Measurements from ENCODE around the gene DSCAML1. TPM values are rescaled to one million over a fixed set of nuclear protein-coding genes. Genes with fewer than 3 reads are reported as not detected.

DSCAML1 gene
- total and polyA plus RNA-seq, 7 experiments from 2014 or later = 0.17 to 1.3 (median 0.60) TPM; not detected in 2

DNA sequence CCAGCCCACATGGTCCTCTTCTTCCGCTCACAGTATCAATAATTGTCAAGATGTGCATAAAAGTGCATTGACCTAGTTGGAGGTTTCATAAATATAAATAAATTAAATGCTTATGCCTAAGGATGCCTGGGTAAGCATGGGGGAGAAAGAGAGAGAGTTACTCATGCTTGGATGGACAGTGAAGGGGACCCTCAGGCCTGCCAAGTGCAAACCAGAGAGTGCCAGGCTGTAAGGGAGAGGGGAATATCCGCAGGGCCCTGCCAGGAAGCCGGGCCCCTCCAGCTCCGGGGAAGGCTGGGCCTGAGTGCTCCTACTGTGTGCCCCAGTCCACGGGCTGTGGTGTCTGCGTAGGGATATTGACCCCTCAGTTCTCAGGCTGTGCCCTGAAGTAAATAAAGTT is 214.6 kb downstream of the DSCAML1 start:
- H3K4me1 ChIP-seq (ENCODE audit: control insufficient read depth in 2 of 2, insufficient read depth in 2 of 2, low read length in 2 of 2) = no peaks in the 10 kb centered on the region
- H3K27me3 ChIP-seq (ENCODE audit: control insufficient read depth in 2 of 2, insufficient read depth in 2 of 2, low read length in 2 of 2) = no peaks in the 10 kb centered on the region
- Mint-ChIP-seq H3K4me1 (peaks cover 0 to 3% (median 0%) of the 10 kb centered on the region in 7 donors), H3K4me3 (no peak overlapping the region), H3K36me3 (no peaks in the 10 kb centered on the region), H3K27ac (no peak overlapping the region), H3K27me3 (peaks cover 6 to 20% (median 10%) of the 10 kb centered on the region in 5 donors), H3K9me3 (no peaks in the 10 kb centered on the region)
- ATAC-seq = no peak
- intact Hi-C loops (cut with micrococcal nuclease) = no loop called here
- POLR2A ChIA-PET = no interaction called here
- H3K9me3 ChIP-seq (ENCODE audit: control insufficient read depth in 2 of 3, low read length in 3 of 3) = no peaks in the 10 kb centered on the region
- H3K27ac ChIP-seq (ENCODE audit: low read depth, low read length) = no peak overlapping the region
- no peak overlapping the region for H3K4me3 ChIP-seq (ENCODE audit: low read length)
- CTCF ChIA-PET = no interaction called here
- DNase-seq = no peak
- H3K36me3 ChIP-seq (ENCODE audit: control insufficient read depth in 2 of 3, insufficient read depth in 3 of 3, low read length in 3 of 3) = no peaks in the 10 kb centered on the region

DNA sequence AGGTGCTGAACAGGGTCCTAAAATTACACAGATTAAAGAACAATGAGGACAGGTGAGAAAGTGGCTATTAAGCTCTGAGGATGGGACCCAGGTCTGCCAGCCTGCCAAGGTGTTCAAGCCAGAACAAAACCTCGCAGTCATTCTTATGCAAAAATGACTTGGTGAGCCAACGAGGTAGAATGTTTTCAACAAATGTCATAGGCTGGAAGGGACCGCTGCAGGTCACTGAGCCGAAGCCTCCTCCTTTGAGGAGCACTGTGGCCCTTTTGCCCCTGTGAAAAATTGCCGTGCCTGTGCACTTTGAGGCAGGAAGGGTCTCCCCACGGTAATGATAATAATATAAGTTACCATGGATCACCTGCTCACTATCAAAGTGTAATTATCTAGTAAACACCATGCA is 216.2 kb downstream of the DSCAML1 start:
- ATAC-seq (no peak), DNase-seq (no peak)
- peaks cover 0 to 3% (median 0%) of the 10 kb centered on the region in 7 donors for H3K4me1 Mint-ChIP-seq
- no peak overlapping the region for H3K27ac Mint-ChIP-seq
- peaks cover 0 to 3% of the 10 kb centered on the region in 2 donors for H3K27me3 ChIP-seq (ENCODE audit: control insufficient read depth in 2 of 2, insufficient read depth in 2 of 2, low read length in 2 of 2)
- intact Hi-C loops (cut with micrococcal nuclease) = no loop called here
- no peaks in the 10 kb centered on the region for H3K9me3 ChIP-seq (ENCODE audit: control insufficient read depth in 2 of 3, low read length in 3 of 3)
- H3K4me3 ChIP-seq (ENCODE audit: low read length) = no peak overlapping the region
- H3K27ac ChIP-seq (ENCODE audit: low read depth, low read length) = no peak overlapping the region
- H3K4me3 Mint-ChIP-seq = no peak overlapping the region
- no peaks in the 10 kb centered on the region for H3K36me3 ChIP-seq (ENCODE audit: control insufficient read depth in 2 of 3, insufficient read depth in 3 of 3, low read length in 3 of 3)
- no peaks in the 10 kb centered on the region for H3K9me3 Mint-ChIP-seq
- no peaks in the 10 kb centered on the region for H3K4me1 ChIP-seq (ENCODE audit: control insufficient read depth in 2 of 2, insufficient read depth in 2 of 2, low read length in 2 of 2)
- H3K27me3 Mint-ChIP-seq = peaks cover 6 to 20% (median 10%) of the 10 kb centered on the region in 5 donors
- H3K36me3 Mint-ChIP-seq = no peaks in the 10 kb centered on the region
- ChIA-PET POLR2A (no interaction called here), CTCF (no interaction called here)

DNA sequence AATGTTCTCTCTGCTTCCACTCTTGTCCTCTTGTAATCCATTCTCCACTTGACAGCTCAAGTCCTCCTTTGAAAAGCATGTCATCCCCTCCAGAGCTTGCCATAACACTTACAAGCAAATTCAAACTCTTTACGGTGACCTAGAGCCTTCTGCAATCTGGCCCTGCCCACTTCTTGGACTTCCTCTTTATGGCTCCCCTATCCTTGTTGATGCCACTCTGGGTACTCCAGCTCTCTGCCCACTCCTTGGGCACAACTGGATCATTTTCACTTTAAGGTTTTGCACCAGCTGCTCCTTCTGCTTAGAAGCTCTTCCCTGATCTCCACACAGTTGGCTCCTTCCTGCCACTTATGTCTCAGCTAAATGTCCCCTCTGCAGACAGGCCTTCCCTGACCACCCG is 217.9 kb downstream of the DSCAML1 start:
- peaks cover 0 to 3% (median 0%) of the 10 kb centered on the region in 7 donors for H3K4me1 Mint-ChIP-seq
- POLR2A ChIA-PET = no interaction called here
- Histone ChIP-seq H3K27me3 (ENCODE audit: control insufficient read depth in 2 of 2, insufficient read depth in 2 of 2, low read length in 2 of 2) (peaks cover 0 to 3% of the 10 kb centered on the region in 2 donors), H3K9me3 (ENCODE audit: control insufficient read depth in 2 of 3, low read length in 3 of 3) (no peaks in the 10 kb centered on the region), H3K27ac (ENCODE audit: low read depth, low read length) (no peak overlapping the region), H3K4me3 (ENCODE audit: low read length) (no peak overlapping the region), H3K36me3 (ENCODE audit: control insufficient read depth in 2 of 3, insufficient read depth in 3 of 3, low read length in 3 of 3) (no peaks in the 10 kb centered on the region), H3K4me1 (ENCODE audit: control insufficient read depth in 2 of 2, insufficient read depth in 2 of 2, low read length in 2 of 2) (no peaks in the 10 kb centered on the region)
- DNase-seq (no peak), ATAC-seq (peak; percentile 36)
- no peak overlapping the region for H3K4me3 Mint-ChIP-seq
- intact Hi-C loops (cut with micrococcal nuclease) = no loop called here
- H3K27me3 Mint-ChIP-seq = peaks cover 6 to 20% (median 10%) of the 10 kb centered on the region in 5 donors
- CTCF ChIA-PET = no interaction called here
- no peak overlapping the region for H3K27ac Mint-ChIP-seq
- no peaks in the 10 kb centered on the region for H3K9me3 Mint-ChIP-seq
- H3K36me3 Mint-ChIP-seq = no peaks in the 10 kb centered on the region

DNA sequence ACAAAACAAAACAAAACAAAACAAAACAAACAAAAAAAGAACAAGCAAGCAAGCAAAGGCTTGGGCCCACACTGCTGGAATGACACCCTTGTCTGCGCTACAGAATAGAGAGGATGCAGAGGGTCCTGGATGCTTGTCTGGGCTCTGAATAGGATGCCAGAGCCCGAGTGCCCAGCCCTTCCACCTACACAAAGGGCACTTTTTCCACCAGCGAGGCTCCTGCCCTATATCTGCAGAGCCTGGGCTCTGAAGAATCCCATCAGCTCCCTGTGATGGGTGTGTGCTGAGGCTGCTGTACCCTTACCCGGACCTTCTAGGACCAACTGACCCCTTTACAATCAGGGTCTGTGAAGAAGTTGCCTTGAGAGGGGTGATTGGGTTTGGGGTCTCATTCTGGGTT is 221.2 kb downstream of the DSCAML1 start:
- Mint-ChIP-seq H3K4me1 (peaks cover 0 to 3% (median 0%) of the 10 kb centered on the region in 7 donors), H3K9me3 (no peaks in the 10 kb centered on the region), H3K27me3 (peaks cover 0 to 16% (median 10%) of the 10 kb centered on the region in 5 donors), H3K4me3 (no peak overlapping the region), H3K27ac (no peak overlapping the region), H3K36me3 (no peaks in the 10 kb centered on the region)
- DNase-seq (no peak), ATAC-seq (no peak)
- no peak overlapping the region for H3K27ac ChIP-seq (ENCODE audit: low read depth, low read length)
- no peaks in the 10 kb centered on the region for H3K9me3 ChIP-seq (ENCODE audit: control insufficient read depth in 2 of 3, low read length in 3 of 3)
- ChIA-PET POLR2A (no interaction called here), CTCF (no interaction called here)
- no peaks in the 10 kb centered on the region for H3K36me3 ChIP-seq (ENCODE audit: control insufficient read depth in 2 of 3, insufficient read depth in 3 of 3, low read length in 3 of 3)
- H3K4me1 ChIP-seq (ENCODE audit: control insufficient read depth in 2 of 2, insufficient read depth in 2 of 2, low read length in 2 of 2) = no peaks in the 10 kb centered on the region
- no peak overlapping the region for H3K4me3 ChIP-seq (ENCODE audit: low read length)
- intact Hi-C loops (cut with micrococcal nuclease) = no loop called here
- peaks cover 0 to 3% of the 10 kb centered on the region in 2 donors for H3K27me3 ChIP-seq (ENCODE audit: control insufficient read depth in 2 of 2, insufficient read depth in 2 of 2, low read length in 2 of 2)

DNA sequence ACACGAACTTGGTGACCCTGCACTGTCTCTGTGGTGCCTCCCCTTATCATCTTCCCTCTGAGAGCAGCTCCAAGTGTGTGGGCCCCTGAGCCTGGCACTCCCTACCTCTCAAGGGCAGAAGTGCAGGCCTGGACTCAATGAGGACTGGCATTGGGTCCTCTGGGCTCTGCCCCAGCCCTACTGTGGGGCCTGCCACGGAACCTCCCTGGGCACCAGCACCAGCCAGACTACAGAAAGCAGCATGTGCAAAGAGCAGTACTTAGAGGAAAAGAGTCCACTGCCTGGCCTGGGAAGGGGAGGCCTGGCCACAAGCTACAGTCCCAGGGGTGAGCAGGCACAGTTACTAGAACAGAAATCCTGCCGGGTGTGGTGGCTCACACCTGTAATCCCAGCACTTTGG is 222.5 kb downstream of the DSCAML1 start:
- Mint-ChIP-seq H3K36me3 (no peaks in the 10 kb centered on the region), H3K4me1 (peaks cover 0 to 2% (median 0%) of the 10 kb centered on the region in 7 donors), H3K27me3 (peaks cover 0 to 16% (median 9%) of the 10 kb centered on the region in 5 donors), H3K4me3 (no peak overlapping the region), H3K9me3 (no peaks in the 10 kb centered on the region), H3K27ac (no peak overlapping the region)
- DNase-seq (no peak), ATAC-seq (no peak)
- no peaks in the 10 kb centered on the region for H3K4me1 ChIP-seq (ENCODE audit: control insufficient read depth in 2 of 2, insufficient read depth in 2 of 2, low read length in 2 of 2)
- no peak overlapping the region for H3K27ac ChIP-seq (ENCODE audit: low read depth, low read length)
- ChIA-PET POLR2A (no interaction called here), CTCF (no interaction called here)
- no peaks in the 10 kb centered on the region for H3K36me3 ChIP-seq (ENCODE audit: control insufficient read depth in 2 of 3, insufficient read depth in 3 of 3, low read length in 3 of 3)
- no peak overlapping the region for H3K4me3 ChIP-seq (ENCODE audit: low read length)
- intact Hi-C loops (cut with micrococcal nuclease) = no loop called here
- H3K27me3 ChIP-seq (ENCODE audit: control insufficient read depth in 2 of 2, insufficient read depth in 2 of 2, low read length in 2 of 2) = peaks cover 0 to 3% of the 10 kb centered on the region in 2 donors
- no peaks in the 10 kb centered on the region for H3K9me3 ChIP-seq (ENCODE audit: control insufficient read depth in 2 of 3, low read length in 3 of 3)

DNA sequence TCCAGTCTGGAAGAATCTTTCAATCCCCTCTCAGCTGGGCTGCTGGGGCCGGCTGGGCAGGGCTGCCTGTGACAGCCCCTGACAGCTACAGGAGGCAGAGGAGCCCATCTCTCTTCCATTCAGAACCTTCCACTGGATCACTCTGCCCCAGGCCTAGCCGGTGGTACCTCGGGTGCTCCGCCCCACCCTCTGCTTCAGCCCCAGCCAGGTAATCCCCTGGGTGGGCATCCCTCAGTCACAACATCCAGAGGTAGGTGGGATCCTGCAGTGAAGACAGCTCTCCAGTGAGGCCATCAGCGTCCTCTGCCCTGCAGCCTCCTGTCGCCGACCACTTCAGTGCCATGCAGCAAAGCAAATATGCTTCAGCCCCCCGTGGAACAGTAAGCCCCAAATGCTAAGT is 223.7 kb downstream of the DSCAML1 start:
- no peak overlapping the region for H3K4me3 Mint-ChIP-seq
- intact Hi-C loops (cut with micrococcal nuclease) = no loop called here
- POLR2A ChIA-PET = no interaction called here

DNA sequence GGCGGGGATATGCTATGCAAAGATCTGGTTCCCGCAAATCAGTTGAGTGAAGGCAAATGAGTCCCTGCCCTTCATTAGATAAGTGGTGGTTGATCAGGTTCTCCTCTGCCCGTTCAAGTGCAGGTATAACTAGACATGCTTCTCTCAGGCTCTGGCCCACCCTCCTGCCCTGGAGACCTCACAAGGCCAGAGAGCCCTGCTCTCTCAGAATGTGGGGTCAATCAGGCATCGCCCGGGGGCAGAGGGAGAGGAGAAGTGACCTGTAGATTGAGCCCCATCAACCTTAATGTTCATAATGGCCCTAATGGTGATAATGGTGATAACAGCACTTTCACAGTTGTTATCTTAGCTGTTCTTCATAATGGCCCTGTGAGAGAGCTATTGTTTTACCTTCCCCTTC is 224.3 kb downstream of the DSCAML1 start:
- Mint-ChIP-seq H3K4me3 (no peak overlapping the region), H3K27me3 (peaks cover 0 to 7% (median 0%) of the 10 kb centered on the region in 5 donors), H3K9me3 (peaks cover 0 to 1% (median 0%) of the 10 kb centered on the region in 11 donors), H3K27ac (no peak overlapping the region), H3K4me1 (no peaks in the 10 kb centered on the region), H3K36me3 (no peaks in the 10 kb centered on the region)
- no peaks in the 10 kb centered on the region for H3K36me3 ChIP-seq (ENCODE audit: control insufficient read depth in 2 of 3, insufficient read depth in 3 of 3, low read length in 3 of 3)
- H3K4me1 ChIP-seq (ENCODE audit: control insufficient read depth in 2 of 2, insufficient read depth in 2 of 2, low read length in 2 of 2) = no peaks in the 10 kb centered on the region
- no peak for ATAC-seq
- H3K27me3 ChIP-seq (ENCODE audit: control insufficient read depth in 2 of 2, insufficient read depth in 2 of 2, low read length in 2 of 2) = peaks cover 0 to 3% of the 10 kb centered on the region in 2 donors
- ChIA-PET POLR2A (no interaction called here), CTCF (no interaction called here)
- no peaks in the 10 kb centered on the region for H3K9me3 ChIP-seq (ENCODE audit: control insufficient read depth in 2 of 3, low read length in 3 of 3)
- intact Hi-C loops (cut with micrococcal nuclease) = no loop called here
- H3K27ac ChIP-seq (ENCODE audit: low read depth, low read length) = no peak overlapping the region
- DNase-seq = no peak
- H3K4me3 ChIP-seq (ENCODE audit: low read length) = no peak overlapping the region

More for the DNA sequence above, 223.7 kb downstream of the DSCAML1 start:
- no peaks in the 10 kb centered on the region for H3K9me3 ChIP-seq (ENCODE audit: control insufficient read depth in 2 of 3, low read length in 3 of 3)
- H3K27ac ChIP-seq (ENCODE audit: low read depth, low read length) = no peak overlapping the region
- Mint-ChIP-seq H3K27me3 (peaks cover 0 to 7% (median 2%) of the 10 kb centered on the region in 5 donors), H3K27ac (no peak overlapping the region), H3K36me3 (no peaks in the 10 kb centered on the region), H3K9me3 (peaks cover 0 to 1% (median 0%) of the 10 kb centered on the region in 11 donors), H3K4me1 (no peaks in the 10 kb centered on the region)
- H3K27me3 ChIP-seq (ENCODE audit: control insufficient read depth in 2 of 2, insufficient read depth in 2 of 2, low read length in 2 of 2) = peaks cover 0 to 3% of the 10 kb centered on the region in 2 donors
- no peaks in the 10 kb centered on the region for H3K4me1 ChIP-seq (ENCODE audit: control insufficient read depth in 2 of 2, insufficient read depth in 2 of 2, low read length in 2 of 2)
- no peaks in the 10 kb centered on the region for H3K36me3 ChIP-seq (ENCODE audit: control insufficient read depth in 2 of 3, insufficient read depth in 3 of 3, low read length in 3 of 3)
- CTCF ChIA-PET = no interaction called here
- H3K4me3 ChIP-seq (ENCODE audit: low read length) = no peak overlapping the region
- DNase-seq = no peak
- ATAC-seq = no peak
